Keratinocyte (primary cell): ENCODE results near the gene BRF1.

Source experiments
- CTCF ChIP-seq, 3 experiments: IDR thresholded peaks in 1 of 3; conservative IDR thresholded peaks in 1 of 3; optimal IDR thresholded peaks in 1 of 3; 2 replicates in 2 of 3; 3 replicates in 1 of 3; pipeline versions ENCODE3 to v1.5.1; 2011; ENCODE audit warnings: low read length in 3 of 3, mild to moderate bottlenecking in 3 of 3, moderate library complexity in 2 of 3, control low read depth in 1 of 3, inconsistent platforms in 1 of 3; ENCODE audit not compliant: insufficient read depth in 2 of 3; ENCODE audit errors: extremely low read depth in 1 of 3
- EZH2 ChIP-seq: IDR thresholded peaks from one replicate; pipeline ENCODE4 v1.6.1; 2012; ENCODE audit warnings: inconsistent platforms, mild to moderate bottlenecking, low read length, moderate library complexity

GRCh38 chr14:105217774-105218173, 83.0 kb downstream of the BRF1 start:
- TF ChIP-seq EZH2 (no peak), CTCF (optimal IDR thresholded peaks at IDR 0.05 in 1 of 3, IDR thresholded peaks at IDR 0.05 in 1 of 3, conservative IDR thresholded peaks at IDR 0.05 in 1 of 3; ENCODE audit: extremely low read depth in 1 of 3, insufficient read depth in 2 of 3, low read length in 3 of 3) (no peak)
